SK-N-SH (cell line): ENCODE data around the gene EPHB4.
"Not testable (repeated sequence)": the region's sequence is repeated elsewhere in the genome, so short reads cannot be mapped to it uniquely, and the experiment has no call there.

Experiments used
- CTCF ChIP-seq: fragments of 200-600 bp; sonication (generic); IDR thresholded peaks from 2 replicates; pipeline ENCODE4 v1.6.1; 2017; ENCODE audit warnings: antibody characterized with exemption, mild to moderate bottlenecking, moderate library complexity
- ELF1 ChIP-seq: IDR thresholded peaks from 2 replicates; pipeline ENCODE4 v1.4.0; 2012
- EP300 ChIP-seq, 2 experiments: IDR thresholded peaks; 2 replicates each; pipeline versions ENCODE4 v1.4.0 to v1.6.1; 2012; ENCODE audit warnings: borderline replicate concordance in 1 of 2, low read depth in 1 of 2, low read length in 1 of 2
- GABPA ChIP-seq: IDR thresholded peaks from 2 replicates; pipeline ENCODE4 v1.4.0; 2012; ENCODE audit warnings: low read depth, mild to moderate bottlenecking
- NFIC ChIP-seq: IDR thresholded peaks from 2 replicates; pipeline ENCODE4 v1.4.0; 2012; ENCODE audit warnings: borderline replicate concordance
- RAD21 ChIP-seq: IDR thresholded peaks from 2 replicates; pipeline ENCODE4 v1.6.1; 2012; ENCODE audit warnings: mild to moderate bottlenecking, low read length
- TF ChIP-seq, protein P1 (sequence below): IDR thresholded peaks from 2 replicates; pipeline ENCODE4 v1.6.1; 2012; ENCODE audit warnings: mild to moderate bottlenecking, low read depth, low read length, moderate library complexity

- TF ChIP-seq CTCF; NFIC; EP300 (IDR thresholded peaks at IDR 0.05; ENCODE audit: borderline replicate concordance in 1 of 2, low read depth in 1 of 2, low read length in 1 of 2); ELF1; GABPA; RAD21: not testable (repeated sequence)
- TF ChIP-seq, protein P1, sequence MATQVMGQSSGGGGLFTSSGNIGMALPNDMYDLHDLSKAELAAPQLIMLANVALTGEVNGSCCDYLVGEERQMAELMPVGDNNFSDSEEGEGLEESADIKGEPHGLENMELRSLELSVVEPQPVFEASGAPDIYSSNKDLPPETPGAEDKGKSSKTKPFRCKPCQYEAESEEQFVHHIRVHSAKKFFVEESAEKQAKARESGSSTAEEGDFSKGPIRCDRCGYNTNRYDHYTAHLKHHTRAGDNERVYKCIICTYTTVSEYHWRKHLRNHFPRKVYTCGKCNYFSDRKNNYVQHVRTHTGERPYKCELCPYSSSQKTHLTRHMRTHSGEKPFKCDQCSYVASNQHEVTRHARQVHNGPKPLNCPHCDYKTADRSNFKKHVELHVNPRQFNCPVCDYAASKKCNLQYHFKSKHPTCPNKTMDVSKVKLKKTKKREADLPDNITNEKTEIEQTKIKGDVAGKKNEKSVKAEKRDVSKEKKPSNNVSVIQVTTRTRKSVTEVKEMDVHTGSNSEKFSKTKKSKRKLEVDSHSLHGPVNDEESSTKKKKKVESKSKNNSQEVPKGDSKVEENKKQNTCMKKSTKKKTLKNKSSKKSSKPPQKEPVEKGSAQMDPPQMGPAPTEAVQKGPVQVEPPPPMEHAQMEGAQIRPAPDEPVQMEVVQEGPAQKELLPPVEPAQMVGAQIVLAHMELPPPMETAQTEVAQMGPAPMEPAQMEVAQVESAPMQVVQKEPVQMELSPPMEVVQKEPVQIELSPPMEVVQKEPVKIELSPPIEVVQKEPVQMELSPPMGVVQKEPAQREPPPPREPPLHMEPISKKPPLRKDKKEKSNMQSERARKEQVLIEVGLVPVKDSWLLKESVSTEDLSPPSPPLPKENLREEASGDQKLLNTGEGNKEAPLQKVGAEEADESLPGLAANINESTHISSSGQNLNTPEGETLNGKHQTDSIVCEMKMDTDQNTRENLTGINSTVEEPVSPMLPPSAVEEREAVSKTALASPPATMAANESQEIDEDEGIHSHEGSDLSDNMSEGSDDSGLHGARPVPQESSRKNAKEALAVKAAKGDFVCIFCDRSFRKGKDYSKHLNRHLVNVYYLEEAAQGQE: not testable (repeated sequence)
Observed at GRCh38 chr7:100816515-100816914, 10.8 kb downstream of the EPHB4 start.
